HPDE6-E6E7 (cell line): ENCODE measurements around the gene SNRK.

ENCODE experiments used
- DNase-seq: peaks from one replicate; pipeline ENCODE4 v3.0.0; 2011; ENCODE audit warnings: missing footprints; ENCODE audit errors: extremely low spot score

The SNRK gene

DNA sequence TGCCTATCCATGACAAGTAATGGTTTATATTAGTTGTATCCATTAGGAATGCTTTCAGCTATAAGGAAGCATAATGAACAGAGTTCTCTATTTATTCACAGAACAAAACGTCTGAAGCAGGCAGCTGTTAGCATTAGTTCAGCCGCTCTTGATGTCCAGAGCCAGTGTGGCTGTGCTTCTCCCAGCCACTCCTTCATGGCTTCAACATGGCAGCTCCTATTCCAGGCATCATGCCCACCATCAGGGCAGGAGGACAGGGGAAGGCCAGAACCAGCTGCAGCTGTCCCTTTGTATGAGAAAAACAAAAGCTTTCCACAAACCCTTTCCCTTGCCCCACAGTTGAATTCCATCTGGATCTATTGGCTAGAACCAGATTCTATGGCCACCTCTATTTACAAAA is 12.9 kb upstream of the SNRK start:
- no peak for DNase-seq

- DNase-seq = no peak
Measured at GRCh38 chr3:43279082-43279481, 7.3 kb upstream of the SNRK start.

DNA sequence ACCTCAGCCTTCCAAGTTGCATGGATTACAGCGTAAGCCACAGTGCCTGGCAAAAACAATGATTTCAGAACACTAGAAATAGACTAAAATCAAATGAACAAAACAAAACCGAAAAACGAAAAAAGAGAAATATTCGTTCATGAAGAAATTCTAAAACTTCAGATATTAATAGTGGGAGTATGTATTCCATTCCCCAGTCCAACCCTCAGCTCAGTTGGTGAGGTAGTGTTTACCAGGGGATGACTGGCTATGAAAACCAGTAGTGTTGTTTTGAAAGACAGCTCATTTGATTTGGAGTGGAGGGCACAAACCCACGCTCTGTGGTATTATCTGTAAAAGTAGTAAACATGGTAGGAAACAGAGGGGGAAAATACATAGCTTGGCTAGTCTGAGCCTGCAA is 6.8 kb upstream of the SNRK start:
- DNase-seq = no peak

DNA sequence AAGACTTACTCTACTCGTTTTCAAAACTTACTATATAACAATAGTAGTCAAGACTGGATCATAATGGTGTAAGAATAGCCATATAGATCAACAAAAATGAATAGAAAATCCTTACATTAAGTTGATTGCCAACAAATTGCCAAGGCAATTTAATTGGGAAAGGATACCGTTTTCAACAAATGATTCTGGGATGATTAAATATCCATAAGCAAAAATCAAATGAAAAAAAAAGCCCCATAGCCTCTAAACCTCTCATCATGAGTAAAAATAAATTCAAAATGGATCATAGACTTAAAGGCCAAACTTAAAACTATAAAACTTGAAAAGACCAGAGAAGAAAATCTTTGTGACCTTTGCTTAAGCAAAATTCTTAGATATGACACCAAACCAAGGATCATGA is 5.3 kb upstream of the SNRK start:
- no peak for DNase-seq

GRCh38 chr3:43284171-43284570 is 2.2 kb upstream of the SNRK start:
- DNase-seq = no peak

DNA sequence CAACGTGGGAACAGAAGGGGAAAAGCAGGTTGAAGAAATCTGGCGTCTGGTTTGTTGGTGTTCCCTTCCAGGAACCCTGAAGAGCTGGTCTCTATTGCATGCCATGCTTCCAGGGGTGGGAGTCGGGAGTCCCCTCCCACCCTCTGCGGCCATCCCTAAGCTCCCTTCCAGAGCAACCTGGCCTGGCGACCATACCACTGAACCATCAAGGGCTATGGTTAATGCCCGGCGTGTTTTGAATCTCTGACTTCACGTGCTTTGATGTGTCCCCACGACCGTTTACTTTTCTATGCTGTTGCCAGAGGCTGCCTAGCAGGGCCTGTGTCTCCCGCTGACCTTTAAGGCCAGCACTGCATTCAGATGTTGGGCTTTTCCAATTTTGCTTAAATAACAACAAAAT is 696 bp upstream of the SNRK start:
- DNase-seq = no peak

DNA sequence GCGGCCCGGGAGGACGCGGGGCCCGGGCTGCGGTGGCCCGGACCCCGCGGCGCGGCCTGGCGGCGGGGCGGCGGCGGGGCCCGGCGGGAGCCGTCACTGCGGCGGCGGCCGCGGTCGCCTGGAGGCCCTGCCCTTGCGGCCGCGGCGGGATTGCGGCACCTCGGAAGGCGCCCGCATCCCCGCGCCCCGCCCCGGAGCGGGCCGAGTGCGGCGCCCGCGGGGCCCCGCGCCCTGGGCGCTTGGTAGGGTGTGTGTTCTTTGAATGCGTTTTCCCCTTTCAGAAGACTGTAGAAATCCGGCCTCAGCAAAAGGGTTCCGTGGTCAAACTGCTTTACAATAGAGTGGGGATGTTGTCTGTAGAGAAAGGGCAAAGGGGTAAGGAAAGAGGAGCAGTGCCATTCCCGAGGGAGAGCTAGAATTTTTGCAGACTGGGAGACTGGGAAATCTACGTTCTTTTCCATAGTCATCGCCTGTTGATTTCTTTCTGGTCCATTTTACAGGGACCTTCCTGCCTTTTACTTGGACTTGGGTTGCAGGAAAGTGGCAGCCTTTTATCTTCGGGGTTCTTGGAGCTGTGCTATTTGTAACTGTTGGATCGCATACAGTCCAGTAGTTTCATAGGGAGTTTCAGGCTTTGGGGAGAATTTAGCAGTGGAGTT is 630 bp downstream of the SNRK start:
- no peak for DNase-seq

DNA sequence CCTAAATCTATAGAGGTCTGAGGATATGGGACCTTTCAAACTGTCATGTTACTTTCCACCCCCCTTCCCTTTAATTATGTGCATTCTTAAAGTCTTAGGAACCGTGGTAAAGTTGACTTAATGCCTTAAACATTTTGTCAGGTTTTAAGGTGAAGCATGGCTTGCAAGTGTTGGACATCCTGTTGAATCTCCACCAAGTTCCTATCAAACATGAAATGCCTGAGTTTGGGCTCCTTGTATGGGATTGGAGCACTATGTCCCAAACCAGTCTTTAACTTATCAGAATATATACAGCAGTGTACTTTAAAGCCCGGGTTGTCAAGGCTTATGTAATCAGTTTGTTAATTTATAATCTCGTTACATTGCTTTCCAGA is 1.1 kb downstream of the SNRK start:
- no peak for DNase-seq

- no peak for DNase-seq
Measured at GRCh38 chr3:43288366-43288765, 2.0 kb downstream of the SNRK start.

DNA sequence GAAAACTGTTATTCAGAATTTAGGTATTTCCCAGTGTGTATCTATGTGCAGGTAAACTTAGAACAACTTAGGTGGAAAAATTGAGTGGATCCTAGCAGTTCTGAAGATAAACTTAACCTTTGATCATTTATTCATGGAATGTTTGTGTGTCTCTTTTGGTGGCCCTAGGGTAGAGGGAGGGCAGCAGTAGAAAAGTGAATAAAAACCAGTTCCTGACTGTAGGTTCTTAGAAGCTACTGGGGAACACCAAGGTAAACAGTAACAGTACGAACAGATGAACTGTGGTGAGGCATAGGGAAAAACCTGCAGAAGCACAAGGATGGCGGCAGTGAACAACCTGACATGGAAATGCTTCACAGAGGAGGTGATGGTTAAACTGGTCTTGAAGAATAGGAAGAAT is 2.5 kb downstream of the SNRK start:
- no peak for DNase-seq

GRCh38 chr3:43289401-43289800 is 3.1 kb downstream of the SNRK start:
- DNase-seq = no peak

DNA sequence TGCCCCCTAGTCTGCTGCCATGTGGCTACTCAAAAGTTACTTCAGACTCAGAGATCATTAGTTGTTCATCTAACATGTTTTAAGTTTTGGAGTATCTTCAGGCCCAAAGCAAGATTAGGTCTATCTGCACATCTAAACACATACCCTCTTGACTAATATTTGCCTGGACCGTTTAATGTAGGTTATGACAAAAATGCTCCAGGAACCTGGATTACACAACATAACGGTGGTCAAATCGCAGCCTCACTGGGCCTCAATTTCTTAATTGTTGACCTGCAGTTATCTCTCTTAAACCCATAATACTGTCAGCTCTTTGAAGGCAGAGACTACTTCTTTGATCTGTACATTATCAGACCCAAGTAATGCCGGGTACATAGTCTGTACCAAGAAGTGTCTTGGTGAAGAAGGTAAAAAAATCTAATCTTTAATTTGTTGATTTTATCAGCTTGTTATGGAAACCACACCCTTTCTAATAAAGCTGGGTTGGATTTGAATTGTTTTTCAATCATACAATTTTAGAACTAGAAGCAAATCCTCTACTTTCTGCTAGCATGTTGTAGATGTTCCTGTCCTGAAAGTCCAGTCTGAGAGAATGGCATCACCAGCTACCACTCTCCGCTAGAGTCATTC is 3.6 kb downstream of the SNRK start:
- DNase-seq = no peak

DNA sequence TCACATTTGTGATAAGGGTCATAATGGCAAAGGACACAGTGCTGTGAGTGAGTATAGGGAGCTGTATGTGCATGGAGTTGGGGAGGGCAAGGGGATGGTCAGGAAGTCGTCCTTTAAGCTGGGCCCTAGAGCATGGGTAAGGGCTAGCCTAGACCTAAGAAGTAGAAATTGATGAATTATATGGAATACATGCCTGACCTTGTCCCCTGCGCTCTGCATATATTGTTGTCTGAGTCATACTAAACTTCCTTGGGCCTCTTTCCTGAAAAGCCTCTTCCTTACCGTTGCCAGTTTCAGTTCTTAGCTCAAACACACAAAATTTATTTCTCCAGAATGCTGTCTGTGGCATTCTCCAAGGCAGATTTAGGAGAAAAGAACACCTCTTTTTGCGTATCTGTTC is 4.6 kb downstream of the SNRK start:
- peak; percentile 10 for DNase-seq

- no peak for DNase-seq
Measured at GRCh38 chr3:43291546-43291945, 5.2 kb downstream of the SNRK start.

DNA sequence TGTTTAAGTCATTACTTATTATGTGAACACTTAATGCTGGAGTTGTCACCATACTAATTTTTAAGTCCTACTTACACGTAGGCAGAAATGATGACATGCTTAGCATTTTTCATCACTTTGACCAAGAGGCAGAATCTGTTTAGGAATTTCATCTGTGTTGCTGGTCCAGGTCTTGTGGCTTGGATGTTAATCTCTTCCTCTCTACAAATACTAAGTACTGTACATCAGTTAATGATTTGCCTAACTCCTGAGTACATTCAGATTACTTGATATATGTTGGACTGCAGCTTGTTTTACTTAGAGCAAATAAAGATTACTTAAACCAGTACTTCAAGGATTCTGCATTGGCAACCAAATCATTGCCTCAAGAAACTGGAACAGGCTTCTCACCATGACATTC is 8.6 kb downstream of the SNRK start:
- no peak for DNase-seq

- DNase-seq = no peak
Measured at GRCh38 chr3:43296565-43296964, 10.2 kb downstream of the SNRK start.

GRCh38 chr3:43298292-43298691 is 12.0 kb downstream of the SNRK start:
- DNase-seq = no peak

- no peak for DNase-seq
Measured at GRCh38 chr3:43298761-43299160, 12.4 kb downstream of the SNRK start.

- no peak for DNase-seq
Measured at GRCh38 chr3:43302116-43302880, 16.0 kb downstream of the SNRK start.

DNA sequence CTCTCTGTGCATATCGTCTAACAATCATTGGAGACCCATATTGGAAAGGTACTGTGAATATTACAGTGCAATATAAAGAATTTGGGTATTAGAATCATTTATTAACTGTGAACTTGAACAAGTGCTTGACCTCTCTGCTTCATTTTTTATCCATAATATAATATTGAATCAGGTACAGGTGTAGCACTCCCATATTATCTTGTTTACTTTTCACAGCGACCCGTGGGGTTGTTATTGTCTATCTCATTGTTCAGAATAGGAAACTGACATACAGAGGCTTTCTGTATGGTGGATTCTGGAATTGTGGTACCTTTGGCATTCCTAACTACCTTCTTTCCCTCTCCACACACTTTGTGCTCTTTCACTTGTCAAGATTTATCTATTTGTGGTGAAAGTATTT is 17.8 kb downstream of the SNRK start:
- DNase-seq = no peak

- no peak for DNase-seq
Measured at GRCh38 chr3:43307226-43307625, 20.9 kb downstream of the SNRK start.

- DNase-seq = no peak
Measured at GRCh38 chr3:43307649-43308048, 21.3 kb downstream of the SNRK start.
